Measurements from ENCODE around the gene TIMM17A. TPM values are rescaled to one million over a fixed set of nuclear protein-coding genes. Genes with fewer than 3 reads are reported as not detected.

The TIMM17A gene
- total RNA-seq, 2 experiments from 2014 or later = 43.8 to 67.2 TPM

DNA sequence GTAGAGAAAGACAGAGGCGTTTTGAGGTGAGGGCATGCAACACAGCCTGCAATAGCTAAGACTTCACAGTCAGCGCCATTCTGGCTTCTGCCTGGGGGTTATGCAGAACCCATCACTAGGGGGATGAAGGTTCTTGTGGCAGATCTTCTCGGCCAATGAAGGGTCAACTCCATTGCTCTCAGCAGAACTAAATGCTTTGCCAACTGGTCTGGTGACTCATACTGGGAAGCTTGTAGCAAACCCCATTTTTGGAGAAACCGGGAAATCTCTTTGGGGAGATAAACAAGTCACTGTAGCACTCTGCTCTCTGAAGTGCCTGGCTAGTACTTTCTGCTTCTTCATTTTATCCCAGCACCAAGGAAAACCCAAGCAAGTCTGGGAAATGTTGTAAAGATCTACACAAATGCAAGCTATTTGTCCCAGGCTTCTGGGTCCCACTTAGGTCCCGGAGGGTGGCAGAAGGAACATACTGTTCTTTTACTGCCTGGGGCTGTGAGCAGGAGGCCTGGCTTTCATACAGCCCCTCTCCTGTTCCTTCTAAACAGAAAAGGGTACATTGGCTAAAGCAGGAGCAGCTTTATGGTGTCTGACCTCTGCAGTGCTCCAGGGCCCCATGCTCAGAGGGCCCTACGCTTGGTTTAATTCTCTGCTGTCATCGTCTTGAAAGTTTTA is 37.8 kb upstream of the TIMM17A start:
- Histone ChIP-seq H2AFZ (ENCODE audit: low read length) (no peak overlapping the region), H4K20me1 (ENCODE audit: insufficient read depth, low read length) (no peaks in the 10 kb centered on the region), H3K27ac (ENCODE audit: low read depth, low read length, poor library complexity, severe bottlenecking) (no peak overlapping the region), H3K4me3 (ENCODE audit: low read depth, low read length, poor library complexity, severe bottlenecking) (no peak overlapping the region), H3K79me2 (ENCODE audit: insufficient read depth, low read depth, low read length) (no peaks in the 10 kb centered on the region), H3K36me3 (ENCODE audit: insufficient read depth, low read length) (no peaks in the 10 kb centered on the region), H3K4me1 (ENCODE audit: insufficient read depth, low read length, poor library complexity, severe bottlenecking) (peaks cover 3% of the 10 kb centered on the region), H3K9me3 (ENCODE audit: low read length) (no peaks in the 10 kb centered on the region), H3K9me2 (ENCODE audit: insufficient read depth, low read length) (no peaks in the 10 kb centered on the region), H3K4me2 (ENCODE audit: low read length) (no peak overlapping the region)
- CTCF ChIA-PET (ENCODE audit: unreplicated experiment) = no interaction called here
- POLR2A ChIA-PET = interaction anchor here (0.5 kb wide), 1 partner anchor 321 kb away, joined by 3 read pairs; no protein-coding TSS in a partner anchor
- no peak for DNase-seq (ENCODE audit: low spot score)
- intact Hi-C loops (cut with micrococcal nuclease; ENCODE audit: unreplicated experiment) = no loop called here
- TF ChIP-seq CTCF (conservative IDR thresholded peaks at IDR 0.05; ENCODE audit: low read length) = no peak
- TF ChIP-seq EZH2phosphoT487 (IDR thresholded peaks at IDR 0.05; ENCODE audit: borderline replicate concordance, low read depth, low read length) = no peak
- no TSS peak for BruUV-seq (replicated peaks)

DNA sequence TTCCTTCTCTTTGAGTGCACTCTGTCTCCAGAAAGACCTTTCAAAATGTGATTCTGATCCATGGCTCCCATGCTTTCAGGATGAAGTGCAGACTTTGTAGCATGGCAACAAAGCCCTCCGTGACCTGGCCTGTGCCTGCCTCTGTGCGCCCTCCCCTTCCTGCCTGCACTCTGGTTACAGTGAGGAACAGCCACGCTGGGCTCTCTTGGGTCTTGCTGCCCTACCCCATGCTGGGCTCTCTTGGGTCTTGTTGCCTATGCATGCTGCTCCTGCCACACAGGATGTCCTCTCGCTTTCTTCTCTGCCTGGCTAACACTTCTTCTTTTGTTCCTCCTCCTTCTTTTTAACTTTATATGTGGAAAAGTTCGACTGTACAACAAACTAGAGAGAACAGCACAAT is 37.0 kb upstream of the TIMM17A start:
- ChIA-PET CTCF (ENCODE audit: unreplicated experiment) (no interaction called here), POLR2A (no interaction called here)
- H3K4me2 ChIP-seq (ENCODE audit: low read length) = no peak overlapping the region
- H3K9me2 ChIP-seq (ENCODE audit: insufficient read depth, low read length) = no peaks in the 10 kb centered on the region
- H4K20me1 ChIP-seq (ENCODE audit: insufficient read depth, low read length) = no peaks in the 10 kb centered on the region
- no peak overlapping the region for H3K4me3 ChIP-seq (ENCODE audit: low read depth, low read length, poor library complexity, severe bottlenecking)
- no peaks in the 10 kb centered on the region for H3K9me3 ChIP-seq (ENCODE audit: low read length)
- no peak for DNase-seq (ENCODE audit: low spot score)
- no TSS peak for BruUV-seq (replicated peaks)
- no peaks in the 10 kb centered on the region for H3K79me2 ChIP-seq (ENCODE audit: insufficient read depth, low read depth, low read length)
- no peak overlapping the region for H3K27ac ChIP-seq (ENCODE audit: low read depth, low read length, poor library complexity, severe bottlenecking)
- no peak overlapping the region for H2AFZ ChIP-seq (ENCODE audit: low read length)
- intact Hi-C loops (cut with micrococcal nuclease; ENCODE audit: unreplicated experiment) = no loop called here
- TF ChIP-seq EZH2phosphoT487 (IDR thresholded peaks at IDR 0.05; ENCODE audit: borderline replicate concordance, low read depth, low read length) = no peak
- no peak for TF ChIP-seq CTCF (conservative IDR thresholded peaks at IDR 0.05; ENCODE audit: low read length)
- no peaks in the 10 kb centered on the region for H3K36me3 ChIP-seq (ENCODE audit: insufficient read depth, low read length)
- peaks cover 3% of the 10 kb centered on the region for H3K4me1 ChIP-seq (ENCODE audit: insufficient read depth, low read length, poor library complexity, severe bottlenecking)

- DNase-seq (ENCODE audit: low spot score) = no peak
- no peaks in the 10 kb centered on the region for H3K79me2 ChIP-seq (ENCODE audit: insufficient read depth, low read depth, low read length)
- H3K36me3 ChIP-seq (ENCODE audit: insufficient read depth, low read length) = no peaks in the 10 kb centered on the region
- ChIA-PET CTCF (ENCODE audit: unreplicated experiment) (no interaction called here), POLR2A (no interaction called here)
- H3K4me1 ChIP-seq (ENCODE audit: insufficient read depth, low read length, poor library complexity, severe bottlenecking) = peaks cover 3% of the 10 kb centered on the region
- H3K9me3 ChIP-seq (ENCODE audit: low read length) = no peaks in the 10 kb centered on the region
- BruUV-seq (replicated peaks) = no TSS peak
- no peaks in the 10 kb centered on the region for H3K9me2 ChIP-seq (ENCODE audit: insufficient read depth, low read length)
- no peaks in the 10 kb centered on the region for H4K20me1 ChIP-seq (ENCODE audit: insufficient read depth, low read length)
- no peak overlapping the region for H3K4me2 ChIP-seq (ENCODE audit: low read length)
- H3K27ac ChIP-seq (ENCODE audit: low read depth, low read length, poor library complexity, severe bottlenecking) = no peak overlapping the region
- TF ChIP-seq CTCF (conservative IDR thresholded peaks at IDR 0.05; ENCODE audit: low read length) (no peak), EZH2phosphoT487 (IDR thresholded peaks at IDR 0.05; ENCODE audit: borderline replicate concordance, low read depth, low read length) (no peak)
- H3K4me3 ChIP-seq (ENCODE audit: low read depth, low read length, poor library complexity, severe bottlenecking) = no peak overlapping the region
- no peak overlapping the region for H2AFZ ChIP-seq (ENCODE audit: low read length)
- intact Hi-C loops (cut with micrococcal nuclease; ENCODE audit: unreplicated experiment) = no loop called here
These were observed 33.2 kb upstream of the TIMM17A start for GRCh38 chr1:201921952-201922558.

Data from OCI-LY7 (cell line).